Hippocampal formation (tissue), 2 donors: ENCODE results near the gene SPON1.
A peak's percentile ranks its signal among the peaks of the same experiment; 100 is the strongest.

Source experiments
- DNase-seq, 2 donors: peaks; one replicate each; lab custom pipeline; 2025; lab: John Stamatoyannopoulos, UW

The SPON1 gene

DNA sequence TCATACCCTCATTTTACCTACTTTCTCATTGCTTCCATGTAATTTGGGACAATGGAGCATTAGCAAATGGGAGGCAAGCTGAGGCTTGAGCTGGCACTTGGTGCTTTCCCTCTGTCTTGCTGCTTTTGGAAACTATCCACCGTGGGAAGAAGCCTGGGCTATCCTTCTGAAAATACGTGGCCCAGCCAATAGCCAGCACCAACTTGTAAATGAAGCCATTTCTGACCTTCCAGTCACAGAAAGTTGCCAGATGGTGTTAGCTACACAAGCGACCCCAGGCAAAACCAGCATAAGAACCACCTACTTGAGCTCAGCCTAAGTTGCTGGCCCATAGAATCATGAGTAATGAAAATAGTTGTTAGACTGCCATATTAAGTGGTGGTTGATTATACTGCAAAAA lies 18.5 kb upstream of the SPON1 start:
- DNase-seq, result no peak

- peak in 1 of 2 donors; percentile 50 for DNase-seq
Measured at GRCh38 chr11:13944911-13945425, 17.6 kb upstream of the SPON1 start.

DNA sequence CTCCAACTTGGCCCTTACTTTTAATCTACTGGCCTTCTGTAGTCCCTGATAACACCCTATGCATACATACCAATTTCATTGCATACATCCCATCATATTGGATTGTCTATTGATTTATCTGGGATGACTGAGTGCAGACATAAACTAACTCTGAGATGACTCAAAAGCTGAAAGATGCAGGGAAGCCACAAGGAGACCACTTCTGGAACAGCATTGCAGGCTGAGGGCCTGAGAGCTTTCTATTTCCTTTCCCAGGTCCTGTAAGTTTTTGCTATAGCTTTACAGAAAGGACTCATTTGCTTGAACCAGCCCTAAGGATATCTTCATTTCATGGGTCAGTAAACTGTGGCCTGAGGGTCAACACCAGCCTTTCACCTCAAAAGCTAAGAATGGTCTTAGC lies 15.1 kb upstream of the SPON1 start:
- no peak for DNase-seq

DNA sequence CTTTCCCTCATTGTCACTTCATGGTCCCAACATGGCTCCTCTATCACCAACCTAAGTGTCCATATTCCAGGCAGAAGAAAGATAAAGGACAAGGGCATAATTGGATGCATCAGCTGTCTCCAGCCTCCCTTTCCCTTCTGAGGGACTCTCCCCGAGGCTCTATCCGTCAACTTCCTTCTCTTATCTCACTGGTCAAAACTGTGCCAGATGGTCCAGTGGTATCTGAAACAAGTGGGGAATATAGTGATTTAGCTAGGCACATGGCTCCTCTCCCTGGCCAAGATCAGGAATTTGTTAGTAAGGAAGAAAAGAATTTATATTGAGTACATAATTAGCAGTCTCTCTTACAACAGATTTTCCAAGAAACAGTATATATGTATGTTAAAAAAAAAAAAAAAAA lies 12.6 kb upstream of the SPON1 start:
- no peak for DNase-seq

DNA sequence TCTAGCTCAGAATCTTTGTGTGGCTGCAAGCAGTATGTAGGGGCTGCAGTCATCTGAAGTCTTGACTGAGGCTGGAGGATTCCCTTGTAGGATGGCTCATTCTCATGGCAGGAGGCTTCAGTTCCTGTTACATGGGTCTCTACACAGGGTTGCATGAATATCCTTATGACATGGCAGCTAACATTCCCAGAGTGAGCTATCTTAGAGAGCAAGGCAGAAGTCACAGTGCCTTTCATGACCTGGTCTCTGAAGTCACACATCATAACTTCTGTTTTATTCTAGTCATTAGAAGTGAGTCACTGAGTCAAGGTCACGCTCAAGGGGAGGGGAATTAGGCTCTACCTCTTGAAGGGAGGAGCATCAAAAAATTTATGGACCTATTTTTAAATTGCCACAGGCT lies 10.3 kb upstream of the SPON1 start:
- no peak for DNase-seq

GRCh38 chr11:13952668-13953067 lies 9.9 kb upstream of the SPON1 start:
- DNase-seq, result no peak

DNA sequence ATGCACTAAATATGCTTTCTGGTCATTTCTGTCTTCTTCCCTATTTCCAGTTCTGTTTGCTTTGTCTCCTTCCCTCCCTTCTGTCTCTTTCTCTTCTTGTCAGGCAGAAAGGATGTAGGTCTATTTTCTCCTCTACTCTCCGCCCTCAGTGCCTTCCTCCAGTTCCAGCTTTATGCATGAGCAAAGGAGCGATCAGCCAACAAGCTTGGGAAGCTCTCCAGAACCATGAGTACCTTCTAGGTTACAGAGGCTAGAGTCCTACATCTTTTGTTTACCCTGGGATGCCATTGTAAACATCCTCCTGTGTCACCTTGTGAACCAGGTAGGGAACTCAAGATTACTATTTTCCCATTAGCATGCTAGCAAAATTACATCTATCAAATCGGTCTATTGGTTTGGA lies 7.9 kb upstream of the SPON1 start:
- DNase-seq, result peak in 1 of 2 donors; percentile 14

- DNase-seq, result peak; percentile 28 to 34
Measured at GRCh38 chr11:13955971-13956421, 6.5 kb upstream of the SPON1 start.

DNA sequence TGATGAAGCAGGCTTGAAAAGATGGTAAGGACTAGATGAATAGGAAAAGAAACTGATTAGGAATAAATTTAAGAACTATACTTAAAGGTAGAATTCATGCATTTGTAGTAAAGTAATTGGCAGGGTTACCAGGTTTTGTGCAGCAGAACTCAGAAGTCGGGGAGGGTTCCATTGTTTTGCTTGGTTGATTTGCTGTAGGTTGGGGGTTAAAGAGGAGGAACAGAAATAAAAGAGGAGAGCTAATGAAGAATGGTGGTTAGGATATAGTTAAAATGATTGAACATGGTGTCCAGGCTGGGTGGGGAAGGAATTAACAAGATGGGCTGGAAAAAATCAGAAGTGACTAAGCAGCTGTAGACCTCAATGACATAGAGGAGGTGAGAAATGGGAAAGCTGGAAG lies 5.5 kb upstream of the SPON1 start:
- no peak for DNase-seq

GRCh38 chr11:13958641-13959400 lies 3.7 kb upstream of the SPON1 start:
- no peak for DNase-seq

DNA sequence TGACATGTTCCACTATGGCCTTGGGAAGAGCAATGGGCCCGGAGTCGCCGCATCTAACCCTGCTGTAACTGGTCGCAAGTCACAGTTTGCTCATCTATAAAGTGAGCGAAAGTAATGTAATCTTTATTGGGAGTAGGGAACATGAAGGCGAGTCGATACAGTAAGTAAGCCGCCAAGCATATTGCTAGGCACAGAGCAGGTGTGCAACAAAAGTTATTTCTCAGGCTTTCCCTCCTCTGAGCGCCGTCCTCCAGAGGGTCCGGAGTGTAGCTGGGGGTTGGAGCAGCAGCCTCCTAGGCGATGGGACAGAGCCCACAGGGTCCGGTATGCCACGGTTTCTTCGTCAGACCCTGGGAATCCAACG lies 343 bp upstream of the SPON1 start:
- no peak for DNase-seq

DNA sequence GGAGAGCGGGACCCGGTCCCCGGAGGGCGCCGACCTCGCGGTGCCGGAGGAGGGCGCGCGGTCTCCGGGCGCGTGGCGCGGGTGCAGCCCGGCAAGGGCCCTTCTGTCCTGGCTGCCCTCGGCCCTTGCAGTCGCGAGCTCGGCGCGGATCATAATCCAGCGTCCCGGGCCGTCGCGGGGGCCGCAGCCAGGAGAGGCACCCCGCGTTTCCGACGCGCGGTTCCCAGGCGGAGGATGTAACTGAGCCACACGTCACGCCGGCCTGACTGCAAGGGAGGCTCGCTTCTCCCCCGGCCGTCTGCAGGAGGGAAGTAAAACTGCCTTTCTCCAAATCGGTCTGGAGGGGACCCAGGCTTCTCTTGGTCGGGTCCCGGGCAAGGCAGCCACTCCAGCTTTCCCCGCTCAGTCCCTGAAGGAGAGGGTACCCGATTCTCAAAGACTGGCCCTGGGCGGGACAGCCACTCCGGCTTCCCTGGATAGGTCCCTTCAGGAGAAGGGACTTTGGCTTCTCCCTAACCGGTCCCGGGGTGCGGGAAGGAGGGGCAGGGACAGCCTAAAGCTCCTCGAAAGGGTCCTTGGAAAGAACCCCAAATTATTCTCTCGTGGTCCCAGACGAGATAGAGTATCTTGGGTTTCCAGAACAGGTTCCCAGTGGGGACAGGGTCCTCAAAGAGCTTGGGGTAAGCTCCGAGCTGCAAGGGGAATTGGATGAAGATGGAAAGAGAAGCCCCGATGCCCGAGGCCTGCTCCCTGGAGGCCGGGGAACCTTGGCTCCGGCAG lies 836 bp downstream of the SPON1 start:
- no peak for DNase-seq

DNA sequence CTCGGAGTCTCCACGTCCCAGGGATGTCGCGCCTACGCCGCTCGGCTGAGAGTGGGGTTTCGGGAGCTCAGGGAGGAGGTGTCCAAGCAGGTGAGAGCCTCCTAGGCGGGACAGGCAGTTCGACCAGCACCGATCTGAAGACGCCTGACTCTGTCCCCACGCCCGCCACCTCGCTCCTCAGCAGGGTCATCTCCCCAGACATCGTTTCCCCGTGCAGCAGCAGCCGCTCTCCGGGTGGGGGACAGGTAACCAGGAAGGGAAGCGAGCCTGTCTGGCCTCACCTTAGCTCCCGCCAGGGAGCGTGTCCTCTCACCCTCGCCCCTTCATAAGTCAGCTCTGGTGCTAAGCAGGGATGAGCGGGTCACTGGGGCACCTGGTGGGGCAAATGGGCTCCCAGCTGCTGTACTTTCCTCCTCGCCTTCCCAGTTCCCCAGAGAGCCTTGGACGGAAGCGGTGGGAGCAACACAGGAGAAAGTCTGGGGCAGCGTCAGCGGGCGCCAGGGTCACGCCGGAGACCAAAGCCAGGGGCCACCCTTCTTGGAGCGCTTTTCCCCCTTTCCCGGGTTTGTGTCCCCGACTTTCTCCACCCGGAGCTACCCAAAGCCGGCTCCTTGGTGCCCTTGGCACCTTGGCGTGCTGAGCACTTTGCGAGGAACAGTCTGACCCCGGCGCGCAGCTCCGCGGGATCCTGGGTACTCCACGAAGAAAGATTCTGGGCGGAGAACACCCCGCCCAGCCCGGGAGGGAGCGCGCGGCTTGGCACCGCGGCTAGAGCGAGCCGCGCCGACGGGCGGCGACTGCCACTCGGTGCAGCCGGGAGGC lies 1.6 kb downstream of the SPON1 start:
- DNase-seq, result no peak

DNA sequence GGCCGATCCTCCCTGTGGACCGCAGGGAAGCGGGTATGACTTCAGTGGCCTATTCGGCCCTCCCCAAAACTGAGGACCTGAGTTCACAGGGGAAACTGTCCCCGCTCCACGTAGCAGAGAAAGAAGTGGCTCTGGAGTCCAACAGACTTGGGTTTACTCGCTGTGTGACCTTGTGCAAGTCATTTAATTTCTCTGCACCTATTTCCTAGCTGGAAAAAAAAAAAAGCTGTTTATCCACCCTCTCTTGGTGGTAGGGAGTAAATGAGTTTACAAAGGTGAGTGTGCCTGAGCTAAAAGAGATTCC lies 2.2 kb downstream of the SPON1 start:
- DNase-seq, result no peak

GRCh38 chr11:13965337-13965736 lies 2.8 kb downstream of the SPON1 start:
- DNase-seq, result no peak

DNA sequence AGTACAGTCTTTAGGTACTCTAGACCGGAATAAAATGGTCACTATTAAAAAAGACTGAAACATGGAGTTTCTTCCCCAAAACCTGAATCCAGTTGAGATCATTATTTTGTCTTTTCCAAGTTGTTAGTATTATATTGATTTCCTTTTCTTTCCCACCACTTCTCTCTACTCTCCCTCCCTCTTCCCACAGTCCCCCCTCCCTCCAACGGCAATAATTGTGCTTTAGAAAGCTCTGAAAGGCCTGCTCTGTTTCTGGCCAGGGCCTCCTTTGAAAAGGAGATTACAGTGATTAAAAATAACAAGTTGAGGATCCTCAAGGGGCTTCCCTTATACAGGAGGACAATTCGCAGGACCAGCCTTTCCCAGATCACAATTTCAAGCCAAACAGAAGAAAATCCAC lies 3.5 kb downstream of the SPON1 start:
- no peak for DNase-seq

GRCh38 chr11:13966486-13966885 lies 4.0 kb downstream of the SPON1 start:
- DNase-seq, result no peak

- no peak for DNase-seq
Measured at GRCh38 chr11:13970986-13971385, 8.5 kb downstream of the SPON1 start.

DNA sequence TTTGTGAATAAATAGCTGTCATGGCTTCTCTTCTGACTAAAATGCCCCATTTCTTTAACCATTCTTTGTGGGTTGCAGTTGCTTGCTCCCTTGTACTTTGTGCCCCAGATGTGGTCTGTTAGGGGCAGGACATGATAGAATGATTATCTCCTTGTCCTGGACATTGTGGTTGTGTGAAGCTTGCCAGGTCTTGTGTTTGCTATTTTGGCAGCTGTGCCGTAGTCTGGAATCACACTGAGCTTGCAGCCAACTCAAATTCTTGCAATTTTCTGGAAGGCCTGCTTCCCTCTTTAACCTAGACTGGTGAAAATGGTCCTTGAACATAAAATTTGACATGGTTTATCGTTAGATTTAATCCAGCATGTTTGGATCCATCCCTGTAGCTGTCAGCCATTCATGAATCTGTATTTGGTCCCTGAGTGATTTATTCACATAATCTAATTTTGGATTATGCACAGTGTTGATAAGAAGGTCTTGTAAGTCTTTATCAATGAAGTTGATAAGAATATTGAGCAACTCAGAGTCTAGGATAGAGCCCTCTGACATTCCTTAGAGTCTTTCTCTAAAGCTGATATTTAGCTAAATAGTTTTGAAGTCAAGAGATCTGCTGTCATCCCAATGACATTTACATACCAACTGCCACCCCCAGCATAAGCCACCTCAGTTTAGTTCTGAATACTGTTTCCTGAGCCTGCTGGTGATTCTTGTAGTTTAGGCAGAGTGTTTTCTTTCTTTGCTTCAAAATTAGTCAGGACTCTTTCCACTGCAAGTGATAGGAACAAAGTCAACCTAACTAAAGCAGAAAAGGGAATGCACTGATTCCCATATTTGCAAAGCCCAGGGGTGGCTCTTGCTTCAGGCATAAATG lies 9.8 kb downstream of the SPON1 start:
- no peak for DNase-seq

- DNase-seq, result no peak
Measured at GRCh38 chr11:13972944-13973343, 10.4 kb downstream of the SPON1 start.

GRCh38 chr11:13974631-13975030 lies 12.1 kb downstream of the SPON1 start:
- no peak for DNase-seq
